GM19043 (cell line): ENCODE results near the gene ANXA2R.
A peak's percentile ranks its signal among the peaks of the same experiment; 100 is the strongest.
"Not testable (repeated sequence)": the region's sequence is repeated elsewhere in the genome, so short reads cannot be mapped to it uniquely, and the experiment has no call there.

Source experiments
- ATAC-seq: cut with Tn5 transposase; IDR thresholded peaks from one replicate; pipeline ENCODE4 v1.9.1; 2021; ENCODE audit warnings: low read depth; ENCODE audit not compliant: unreplicated experiment

Gene ANXA2R

DNA sequence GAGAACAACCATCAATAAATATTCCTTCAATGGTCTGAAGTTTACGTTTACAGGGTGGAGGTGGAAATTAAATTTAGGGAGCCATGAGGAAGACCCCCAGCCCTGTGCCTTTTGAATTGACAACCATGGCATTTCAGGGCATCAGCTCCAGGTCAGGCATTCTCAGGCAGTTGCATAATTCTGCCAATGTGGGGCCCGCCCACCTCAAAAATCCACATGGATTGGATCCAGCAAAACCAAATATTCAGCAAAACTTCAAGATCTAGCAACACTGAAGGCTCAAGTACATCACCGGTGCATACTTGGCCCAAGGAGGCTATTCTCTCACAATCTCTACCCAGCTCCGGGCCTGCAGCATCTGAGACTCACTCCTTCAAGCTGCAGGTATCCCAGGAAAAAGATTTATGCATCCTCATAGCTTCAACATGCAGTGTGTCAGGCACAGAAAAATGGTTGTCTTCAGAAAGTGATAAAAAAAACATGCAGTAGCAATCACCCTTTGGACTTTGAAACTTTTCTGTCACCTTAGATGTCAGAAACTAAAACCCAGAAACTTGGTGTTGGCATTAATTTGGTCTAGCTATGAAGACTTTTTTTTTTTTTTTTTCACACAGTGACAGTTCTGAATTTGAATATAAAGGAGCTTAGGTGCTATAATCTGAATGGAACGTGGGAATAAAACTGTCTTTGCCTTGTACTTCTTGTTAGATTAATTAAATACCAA, 21.4 kb upstream of the ANXA2R start:
- ATAC-seq, result no peak

DNA sequence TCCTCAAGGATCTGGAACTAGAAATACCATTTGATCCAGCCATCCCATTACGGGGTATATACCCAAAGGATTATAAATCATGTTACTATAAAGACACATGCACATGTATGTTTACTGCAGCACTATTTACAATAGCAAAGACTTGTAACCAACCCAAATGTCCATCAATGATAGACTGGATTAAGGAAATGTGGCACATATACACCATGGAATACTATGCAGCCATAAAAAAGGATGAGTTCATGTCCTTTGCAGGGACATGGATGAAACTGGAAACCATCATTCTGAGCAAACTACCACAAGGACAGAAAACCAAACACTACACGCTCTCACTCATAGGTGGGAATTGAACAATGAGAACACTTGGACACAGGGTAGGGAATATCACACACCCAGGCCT, 19.9 kb upstream of the ANXA2R start:
- not testable (repeated sequence) for ATAC-seq

- not testable (repeated sequence) for ATAC-seq
Measured at GRCh38 chr5:43055098-43055497, 15.0 kb upstream of the ANXA2R start.

DNA sequence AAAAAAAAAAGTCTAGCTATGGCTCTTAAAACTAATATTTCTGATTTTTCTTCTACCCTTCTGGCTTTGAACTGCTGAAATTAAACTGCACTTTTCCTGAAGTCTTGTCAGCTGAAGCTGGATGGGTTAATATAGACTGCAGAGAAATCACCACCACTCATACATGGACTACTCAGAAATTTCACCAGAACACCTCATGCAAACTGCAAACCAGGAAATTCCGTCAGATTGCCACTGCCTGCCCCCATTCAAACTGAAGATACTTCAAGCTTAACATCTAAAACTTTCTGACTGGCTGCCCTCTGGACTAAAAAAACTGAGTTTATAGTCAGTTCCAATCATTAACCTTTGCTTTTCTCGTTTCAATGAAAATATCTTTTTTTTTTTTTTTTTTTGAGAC, 11.6 kb upstream of the ANXA2R start:
- ATAC-seq, result no peak

DNA sequence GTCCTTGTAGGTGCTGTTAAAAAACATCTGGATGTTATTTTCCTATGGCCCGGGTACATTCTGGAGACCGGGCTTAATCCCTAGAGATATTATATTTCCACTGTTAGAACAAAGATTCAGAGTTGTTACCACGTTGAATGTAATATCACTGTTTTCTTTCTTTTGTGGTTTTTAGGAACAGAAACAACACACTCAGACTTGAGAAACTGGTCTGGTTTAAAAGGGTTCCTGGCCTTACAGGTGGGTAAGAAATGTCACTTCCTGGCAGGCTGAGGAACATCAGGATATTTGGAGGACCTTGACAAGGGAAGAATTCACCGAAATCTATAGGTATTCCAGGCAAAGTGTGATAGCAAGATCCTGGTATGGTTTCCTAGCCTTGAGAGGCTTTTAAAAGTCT, 10.3 kb upstream of the ANXA2R start:
- ATAC-seq, result no peak

DNA sequence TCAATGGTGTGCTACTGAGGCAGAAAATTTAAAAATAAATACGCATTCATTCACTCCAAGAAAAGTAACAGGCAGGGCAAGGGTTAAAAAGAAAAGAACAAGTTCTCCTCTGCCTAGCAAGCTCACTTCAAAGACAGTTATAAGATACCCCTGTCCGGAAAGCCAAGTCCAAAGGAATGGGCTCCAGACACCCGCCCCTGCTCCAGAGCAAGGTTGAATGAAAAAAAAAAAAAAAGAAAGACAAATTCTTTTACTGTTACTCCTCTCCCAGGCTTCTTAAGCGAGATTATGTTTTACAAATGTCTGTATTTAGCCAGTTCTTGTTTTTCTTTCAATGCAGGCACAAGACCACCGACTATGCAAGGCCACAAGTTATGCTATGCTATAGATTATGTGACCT, 9.1 kb upstream of the ANXA2R start:
- ATAC-seq, result no peak

DNA sequence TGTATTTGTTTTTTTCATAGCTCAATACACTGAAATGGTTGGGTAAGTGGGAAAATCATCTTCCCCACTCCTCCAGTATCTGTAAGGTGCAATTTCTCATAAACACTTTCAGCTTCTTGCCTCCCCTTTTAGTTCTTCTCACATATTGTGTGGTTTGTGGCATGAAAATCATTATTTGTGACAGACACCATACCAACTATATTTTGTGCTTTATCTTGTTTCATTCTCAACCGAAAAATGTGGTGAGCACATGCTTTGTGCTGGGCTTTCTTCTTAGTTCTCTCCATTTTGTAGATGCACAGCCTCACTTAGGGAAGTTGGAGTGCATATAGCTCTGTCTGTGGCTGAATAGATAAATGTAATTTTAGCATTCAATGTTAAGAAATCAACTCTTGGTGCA, 6.4 kb upstream of the ANXA2R start:
- ATAC-seq, result no peak

GRCh38 chr5:43045236-43045635, 5.1 kb upstream of the ANXA2R start:
- no peak for ATAC-seq

GRCh38 chr5:43044181-43044914, 4.2 kb upstream of the ANXA2R start:
- ATAC-seq, result no peak

GRCh38 chr5:43043400-43043756, 3.3 kb upstream of the ANXA2R start:
- no peak for ATAC-seq

- ATAC-seq, result peak; percentile 27
Measured at GRCh38 chr5:43042626-43043399, 2.7 kb upstream of the ANXA2R start.

- peak; percentile 19 for ATAC-seq
Measured at GRCh38 chr5:43042176-43042625, 2.1 kb upstream of the ANXA2R start.

- peak; percentile 15 for ATAC-seq
Measured at GRCh38 chr5:43041669-43042175, 1.6 kb upstream of the ANXA2R start.

GRCh38 chr5:43041110-43041668, 1.1 kb upstream of the ANXA2R start:
- no peak for ATAC-seq

DNA sequence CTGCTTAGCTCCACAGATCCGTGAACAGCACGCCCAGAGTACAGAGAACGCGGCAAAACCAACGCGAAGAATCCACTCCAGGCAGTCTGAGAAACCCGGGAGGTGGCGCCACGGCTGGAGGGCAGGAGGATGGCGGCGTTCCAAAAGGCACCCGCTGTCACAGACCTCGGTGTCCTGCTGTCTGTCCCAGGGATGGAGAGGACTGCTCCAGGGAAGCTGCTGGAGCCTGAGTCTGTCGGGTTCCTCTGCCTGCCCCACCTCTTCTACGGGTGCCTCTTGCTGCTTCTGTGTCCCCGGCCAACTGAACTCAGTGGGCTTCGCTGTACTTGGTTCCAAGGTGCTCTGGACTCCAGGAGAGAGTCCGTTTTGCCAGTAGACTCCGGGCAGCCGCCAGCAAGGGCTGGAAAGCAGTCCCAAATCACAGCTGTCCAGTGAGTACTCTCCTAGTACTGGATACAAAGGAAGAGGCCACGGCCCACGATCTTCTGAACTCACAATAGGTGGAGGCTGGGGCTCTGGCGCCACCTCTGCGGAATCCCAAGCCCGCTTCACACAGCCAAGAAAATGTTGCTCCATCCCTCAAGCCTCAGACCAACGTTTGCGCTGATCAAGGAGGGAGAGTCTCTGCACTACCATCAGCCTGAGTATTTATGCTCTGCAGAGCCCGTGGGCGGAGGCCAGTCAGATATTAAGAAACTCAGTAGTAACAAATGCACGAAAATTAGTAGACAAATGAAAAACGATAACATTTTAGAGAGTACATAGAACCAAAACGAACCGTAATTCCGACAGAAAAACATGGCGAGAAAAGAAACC, 440 bp downstream of the ANXA2R start:
- ATAC-seq, result no peak

- ATAC-seq, result no peak
Measured at GRCh38 chr5:43039152-43039470, 1.0 kb downstream of the ANXA2R start.

GRCh38 chr5:43038496-43038989, 1.6 kb downstream of the ANXA2R start:
- no peak for ATAC-seq

DNA sequence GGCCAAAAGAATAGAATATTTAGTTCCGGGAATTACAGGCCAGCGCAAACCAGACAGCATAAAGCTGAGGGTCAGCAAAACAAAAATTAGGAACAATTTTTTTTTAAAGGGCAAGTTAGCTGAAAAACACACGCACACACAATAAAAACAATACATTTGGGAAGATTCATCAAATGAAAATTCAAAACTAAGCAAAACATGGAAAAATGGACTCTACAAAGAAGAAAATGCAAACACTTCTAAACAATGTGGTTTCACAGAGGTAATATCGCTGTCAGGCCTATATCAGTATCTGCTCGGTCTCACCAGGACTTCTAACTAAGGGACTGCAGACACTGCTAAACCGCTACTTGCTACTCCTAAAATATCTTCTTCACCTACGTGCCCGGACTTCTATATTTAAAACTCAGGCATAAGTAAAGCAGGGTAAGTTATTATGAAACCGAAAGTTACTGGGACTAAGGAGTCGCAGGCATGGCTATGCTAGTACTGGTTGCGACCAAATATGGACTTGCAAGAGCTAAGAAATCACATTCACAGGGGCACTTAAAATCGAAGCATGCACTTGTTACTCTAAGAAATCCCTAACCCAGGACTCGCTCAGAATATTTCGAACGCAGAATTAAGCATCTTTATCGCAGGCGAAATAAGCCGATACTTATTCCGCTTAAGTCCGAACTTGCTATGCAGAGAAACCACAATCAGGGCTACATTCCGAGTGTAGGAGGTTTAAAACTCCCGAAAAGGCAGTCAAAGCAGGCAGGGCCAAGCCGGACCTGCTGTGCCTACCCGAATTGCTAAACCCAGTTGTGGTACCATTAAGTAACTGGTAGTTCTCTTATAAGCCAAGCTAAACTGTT, 2.3 kb downstream of the ANXA2R start:
- ATAC-seq, result no peak
